MG63 (cell line): Measurements from ENCODE around the gene RAB44. TPM values are rescaled to one million over a fixed set of nuclear protein-coding genes. Genes with fewer than 3 reads are reported as not detected.
A peak's percentile ranks its signal among the peaks of the same experiment; 100 is the strongest.
"Not testable (repeated sequence)": the region's sequence is repeated elsewhere in the genome, so short reads cannot be mapped to it uniquely, and the experiment has no call there.

Source experiments
- DNase-seq: peaks from one replicate; pipeline ENCODE4 v3.0.0-alpha.2; 2020
- H3K27me3 ChIP-seq: fragments of 250-450 bp; sonication (Bioruptor Pico); 2 replicates; pipeline ENCODE4 v1.5.1; 2020; ENCODE audit warnings: mild to moderate bottlenecking, moderate library complexity
- H3K36me3 ChIP-seq: fragments of 250-450 bp; sonication (Bioruptor Pico); 2 replicates; pipeline ENCODE4 v1.5.1; 2020; ENCODE audit warnings: mild to moderate bottlenecking, moderate library complexity
- H3K4me3 ChIP-seq: fragments of 250-450 bp; sonication (Bioruptor Pico); 2 replicates; pipeline ENCODE4 v1.5.1; 2020; ENCODE audit warnings: mild to moderate bottlenecking, moderate library complexity
- H3K9me3 ChIP-seq: fragments of 250-450 bp; sonication (Bioruptor Pico); 2 replicates; pipeline ENCODE4 v1.5.1; 2020; ENCODE audit warnings: mild to moderate bottlenecking, moderate library complexity
- total RNA-seq: library from RNA; depleted of rRNA; stranded (reverse); fragments of >200 nt; shearing (Covaris generic); gene quantifications from 2 replicates; pipeline ENCODE4 v1.2.3, GENCODE V29; 2014; ENCODE audit warnings: low replicate concordance

RAB44 gene
- total RNA-seq, 1 experiment from 2014 or later: not detected

- DNase-seq: no peak
- Histone ChIP-seq H3K27me3 (no peaks in the 10 kb centered on the region), H3K9me3 (no peaks in the 10 kb centered on the region), H3K4me3 (no peak overlapping the region), H3K36me3 (no peaks in the 10 kb centered on the region)
These were observed 19.7 kb downstream of the RAB44 start for GRCh38 chr6:36717231-36717825.

DNA sequence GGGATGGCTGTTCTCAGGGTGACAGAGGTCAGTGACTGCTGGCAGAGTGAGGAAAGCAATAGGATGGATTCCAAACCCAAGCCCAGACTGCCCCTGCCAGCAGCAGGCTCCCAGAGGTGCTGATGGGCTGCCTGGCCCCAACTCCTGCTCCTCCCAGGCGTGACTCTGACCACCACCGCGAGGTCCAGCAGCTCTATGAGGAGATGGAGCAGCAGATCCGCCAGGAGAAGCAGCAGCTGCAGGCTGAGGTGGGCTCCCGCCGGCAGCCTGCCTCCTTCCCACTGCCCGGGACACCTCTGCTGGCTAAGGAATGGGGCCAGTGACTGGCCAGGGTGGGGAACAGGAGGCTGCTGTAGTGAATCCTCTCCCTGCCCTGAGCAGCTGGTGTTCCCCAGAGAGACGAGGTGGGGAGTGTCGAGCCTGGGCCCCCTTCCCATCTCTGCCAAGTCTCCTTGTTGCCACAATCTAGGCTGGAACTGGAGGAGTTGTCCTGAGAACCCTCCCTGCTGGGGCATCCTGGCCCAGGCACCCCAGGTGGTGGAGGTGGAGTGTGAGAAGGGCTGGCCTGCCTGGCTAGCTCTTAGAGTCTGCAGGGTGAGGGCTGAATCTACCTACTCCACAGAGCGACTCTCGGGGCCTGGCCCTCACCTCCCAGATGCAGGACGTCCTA is 20.4 kb downstream of the RAB44 start:
- no peaks in the 10 kb centered on the region for H3K36me3 ChIP-seq
- H3K4me3 ChIP-seq: no peak overlapping the region
- DNase-seq: no peak

DNA sequence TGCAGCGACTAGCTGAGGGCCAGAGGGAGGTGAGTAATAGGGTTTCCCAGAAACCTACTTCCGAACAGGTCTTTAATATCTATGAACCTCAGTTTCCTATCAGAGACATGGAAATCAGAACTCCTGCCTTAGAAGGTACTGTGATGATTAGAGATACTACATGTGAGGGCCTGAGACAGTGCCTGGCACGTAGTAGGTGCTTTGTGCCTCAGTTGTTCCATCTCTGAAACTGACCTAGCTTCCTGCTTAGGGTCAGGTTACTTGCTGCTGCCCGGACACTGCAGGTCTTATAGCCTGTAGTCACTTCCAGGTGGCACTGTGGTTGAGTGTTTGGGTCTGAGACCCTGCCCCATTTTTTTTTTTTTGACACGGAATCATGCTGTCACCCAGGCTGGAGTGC is 20.9 kb downstream of the RAB44 start:
- H3K27me3 ChIP-seq: no peaks in the 10 kb centered on the region
- H3K4me3 ChIP-seq: no peak overlapping the region
- no peaks in the 10 kb centered on the region for H3K36me3 ChIP-seq
- no peaks in the 10 kb centered on the region for H3K9me3 ChIP-seq
- DNase-seq: no peak

More for the DNA sequence above, 20.4 kb downstream of the RAB44 start:
- Histone ChIP-seq H3K9me3 (no peaks in the 10 kb centered on the region), H3K27me3 (no peaks in the 10 kb centered on the region)

DNA sequence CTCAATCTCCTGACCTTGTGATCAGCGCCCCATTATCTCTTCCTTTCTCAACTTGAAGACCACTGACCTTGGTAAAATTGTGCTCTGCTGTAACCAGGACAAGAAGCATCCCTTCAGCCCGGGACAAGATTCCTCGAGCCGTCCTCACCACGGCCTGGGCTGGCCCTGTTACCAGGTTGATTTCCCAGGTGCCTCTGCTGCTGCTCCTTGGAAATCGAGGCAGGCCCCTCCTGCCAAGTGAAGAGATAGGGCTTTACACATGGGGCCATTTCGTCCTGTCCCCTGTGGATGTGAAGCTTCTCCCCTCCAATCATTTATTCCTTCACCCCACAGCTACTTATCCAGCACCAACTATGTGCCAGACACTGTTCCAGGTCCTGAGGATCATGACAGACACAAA is 21.5 kb downstream of the RAB44 start:
- H3K9me3 ChIP-seq: no peaks in the 10 kb centered on the region
- H3K36me3 ChIP-seq: no peaks in the 10 kb centered on the region
- H3K27me3 ChIP-seq: no peaks in the 10 kb centered on the region
- no peak overlapping the region for H3K4me3 ChIP-seq
- no peak for DNase-seq

GRCh38 chr6:36720251-36721141 is 22.9 kb downstream of the RAB44 start:
- H3K9me3 ChIP-seq: no peaks in the 10 kb centered on the region
- DNase-seq: no peak
- H3K36me3 ChIP-seq: no peaks in the 10 kb centered on the region
- no peaks in the 10 kb centered on the region for H3K27me3 ChIP-seq
- no peak overlapping the region for H3K4me3 ChIP-seq

DNA sequence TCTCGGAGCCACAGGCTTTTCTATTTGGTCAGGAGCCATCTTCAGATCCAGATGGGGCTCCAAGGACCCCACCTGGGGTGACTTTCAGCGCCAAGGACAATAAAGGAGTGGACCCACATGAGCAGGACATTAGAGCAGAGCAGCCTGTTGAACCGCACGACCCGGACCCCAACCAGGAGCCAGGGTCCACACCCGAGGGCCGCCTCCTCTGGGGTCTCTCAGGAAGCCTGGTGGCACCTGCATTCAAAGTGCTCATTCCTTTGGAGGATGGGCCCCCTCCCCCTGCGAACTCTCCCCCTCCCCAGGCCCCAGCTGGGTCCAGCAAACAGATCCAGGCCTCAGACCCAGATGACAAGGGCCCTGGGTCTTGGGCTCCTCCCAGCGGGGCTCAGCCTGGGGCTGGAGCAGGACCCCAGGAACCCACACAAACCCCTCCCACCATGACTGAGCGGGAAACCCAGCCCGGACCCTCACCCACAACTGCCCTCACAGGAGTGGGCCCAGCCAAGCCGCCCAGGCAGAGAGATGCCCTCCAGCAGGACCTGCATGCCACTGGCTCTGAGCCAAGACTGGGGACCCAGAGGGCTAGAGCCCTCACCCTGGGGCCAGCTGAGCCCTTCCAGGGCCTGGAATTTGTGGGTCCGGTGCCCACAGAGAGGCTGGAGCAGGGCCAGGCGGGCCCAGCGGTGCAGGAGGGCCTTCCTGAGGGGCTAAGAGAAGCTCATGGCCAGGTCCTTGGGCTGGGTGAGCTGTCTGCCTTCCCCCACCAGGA is 23.9 kb downstream of the RAB44 start:
- no peaks in the 10 kb centered on the region for H3K9me3 ChIP-seq
- no peak overlapping the region for H3K4me3 ChIP-seq
- H3K27me3 ChIP-seq: no peaks in the 10 kb centered on the region
- no peak for DNase-seq
- no peaks in the 10 kb centered on the region for H3K36me3 ChIP-seq

DNA sequence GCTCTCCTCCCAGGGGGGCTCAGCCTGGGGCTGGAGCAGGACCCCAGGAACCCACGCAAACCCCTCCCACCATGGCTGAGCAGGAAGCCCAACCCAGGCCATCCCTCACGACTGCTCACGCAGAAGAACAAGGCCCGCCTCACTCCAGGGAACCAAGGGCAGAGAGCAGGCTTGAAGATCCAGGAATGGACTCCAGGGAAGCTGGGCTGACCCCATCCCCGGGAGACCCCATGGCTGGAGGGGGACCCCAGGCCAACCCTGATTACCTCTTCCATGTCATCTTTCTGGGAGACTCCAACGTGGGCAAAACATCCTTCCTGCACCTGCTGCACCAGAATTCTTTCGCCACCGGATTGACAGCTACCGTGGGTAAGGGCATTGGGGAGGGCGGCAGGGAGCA is 24.7 kb downstream of the RAB44 start:
- DNase-seq: no peak
- Histone ChIP-seq H3K9me3 (no peaks in the 10 kb centered on the region), H3K27me3 (no peaks in the 10 kb centered on the region), H3K36me3 (no peaks in the 10 kb centered on the region), H3K4me3 (no peak overlapping the region)

DNA sequence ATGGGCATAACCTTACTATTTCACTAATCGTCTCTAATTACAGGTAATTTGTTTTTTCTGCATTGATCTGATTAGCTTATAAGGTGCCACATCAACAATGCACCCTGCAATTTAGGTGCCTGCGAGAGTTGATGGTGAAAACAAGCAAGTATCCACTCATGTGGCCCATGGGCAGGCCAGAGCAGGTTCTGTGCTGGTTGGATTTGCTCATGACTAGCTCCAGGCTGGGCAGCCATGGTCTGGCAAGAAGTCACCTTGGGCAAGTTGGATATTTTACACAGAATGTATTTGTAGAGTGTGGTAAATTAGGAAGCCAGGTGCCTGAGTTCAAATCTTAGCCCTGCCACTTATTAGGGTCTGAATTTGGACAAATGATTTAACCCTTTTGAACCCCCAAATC is 25.3 kb downstream of the RAB44 start:
- Histone ChIP-seq H3K4me3 (no peak overlapping the region), H3K36me3 (no peaks in the 10 kb centered on the region), H3K27me3 (no peaks in the 10 kb centered on the region), H3K9me3 (no peaks in the 10 kb centered on the region)
- DNase-seq: no peak

DNA sequence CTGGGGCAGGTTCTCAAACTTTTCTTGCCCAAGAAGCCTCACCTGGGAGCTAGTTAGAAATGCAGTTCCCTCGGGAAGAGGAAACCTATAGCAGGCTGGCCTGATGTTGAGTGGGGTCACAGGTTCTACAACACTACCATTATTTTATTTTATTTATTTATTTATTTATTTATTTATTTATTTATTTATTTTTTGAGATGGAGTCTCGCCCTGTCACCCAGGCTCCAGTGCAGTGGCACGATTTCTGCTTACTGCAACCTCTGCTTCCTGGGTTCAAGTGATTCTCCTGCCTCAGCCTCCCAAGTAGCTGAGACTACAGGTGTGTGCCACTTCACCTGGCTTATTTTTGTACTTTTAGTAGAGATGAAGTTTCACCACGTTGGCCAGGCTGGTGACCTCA is 26.4 kb downstream of the RAB44 start:
- not testable (repeated sequence) for DNase-seq, H3K4me3 ChIP-seq, H3K27me3 ChIP-seq, H3K36me3 ChIP-seq, H3K9me3 ChIP-seq

- peak; percentile 53 for DNase-seq
- no peak overlapping the region for H3K4me3 ChIP-seq
- H3K27me3 ChIP-seq: no peaks in the 10 kb centered on the region
- no peaks in the 10 kb centered on the region for H3K36me3 ChIP-seq
- no peaks in the 10 kb centered on the region for H3K9me3 ChIP-seq
These were observed 27.1 kb downstream of the RAB44 start for GRCh38 chr6:36724514-36725390.

DNA sequence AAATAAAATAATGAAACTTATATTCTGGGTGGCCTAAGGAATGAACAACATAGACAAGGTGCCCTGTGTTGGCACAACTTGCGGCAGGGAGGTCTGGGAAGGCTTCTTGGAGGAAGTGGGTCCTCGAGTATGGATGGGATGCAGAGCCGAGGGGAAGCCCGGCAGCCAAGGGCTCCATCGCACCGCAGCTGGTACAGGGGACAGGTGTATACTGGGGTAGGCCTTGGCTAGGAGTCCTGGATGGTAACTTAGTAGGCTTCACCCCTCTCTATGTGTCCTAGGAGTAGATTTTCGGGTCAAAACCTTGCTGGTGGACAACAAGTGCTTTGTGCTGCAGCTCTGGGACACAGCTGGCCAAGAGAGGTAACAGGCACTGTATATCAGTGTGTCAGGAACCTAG is 28.0 kb downstream of the RAB44 start:
- no peaks in the 10 kb centered on the region for H3K36me3 ChIP-seq
- H3K9me3 ChIP-seq: no peaks in the 10 kb centered on the region
- no peak for DNase-seq
- no peak overlapping the region for H3K4me3 ChIP-seq
- H3K27me3 ChIP-seq: no peaks in the 10 kb centered on the region

DNA sequence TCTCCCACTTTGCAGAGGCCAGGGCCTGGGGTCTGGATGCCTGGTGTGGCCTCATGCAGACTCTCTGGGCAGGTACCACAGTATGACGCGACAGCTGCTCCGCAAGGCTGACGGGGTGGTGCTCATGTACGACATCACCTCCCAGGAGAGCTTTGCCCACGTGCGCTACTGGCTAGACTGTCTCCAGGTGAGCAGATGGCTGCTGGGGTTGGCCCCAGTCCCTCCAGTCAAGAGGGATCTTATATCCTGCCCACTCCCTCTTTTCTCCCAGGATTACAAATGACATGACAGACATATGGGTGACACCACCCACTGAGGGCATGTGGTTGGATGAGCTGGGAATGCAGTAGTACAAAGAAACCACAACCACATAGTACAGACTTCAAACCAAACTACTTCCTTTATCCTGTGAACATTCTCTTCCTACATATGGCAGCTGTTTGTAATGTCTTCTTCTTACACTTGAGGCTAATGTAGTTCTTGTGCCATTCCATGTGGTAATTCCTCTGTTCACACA is 29.9 kb downstream of the RAB44 start:
- no peak for DNase-seq
- Histone ChIP-seq H3K4me3 (no peak overlapping the region), H3K27me3 (no peaks in the 10 kb centered on the region), H3K36me3 (no peaks in the 10 kb centered on the region), H3K9me3 (no peaks in the 10 kb centered on the region)

GRCh38 chr6:36728289-36729160 is 30.9 kb downstream of the RAB44 start:
- no peaks in the 10 kb centered on the region for H3K9me3 ChIP-seq
- H3K36me3 ChIP-seq: no peaks in the 10 kb centered on the region
- no peak for DNase-seq
- no peaks in the 10 kb centered on the region for H3K27me3 ChIP-seq
- no peak overlapping the region for H3K4me3 ChIP-seq

DNA sequence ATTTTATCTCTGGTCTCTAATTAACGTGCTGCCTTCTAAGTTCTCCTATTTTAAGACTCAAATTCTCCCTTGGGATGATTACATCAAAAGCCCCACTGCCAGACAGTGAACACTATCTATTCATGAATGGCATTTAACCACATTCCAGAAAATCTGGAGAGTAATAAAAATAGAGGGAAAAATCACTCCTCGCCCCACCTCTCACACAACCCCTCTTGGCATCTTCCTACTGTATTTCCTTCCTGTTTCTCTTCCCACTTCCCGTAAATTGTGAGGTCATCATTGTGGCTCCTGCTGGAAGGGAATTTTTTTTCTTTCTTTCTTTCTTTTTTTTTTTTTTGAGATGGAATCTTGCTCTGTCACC is 31.5 kb downstream of the RAB44 start:
- H3K4me3 ChIP-seq: no peak overlapping the region
- DNase-seq: no peak
- no peaks in the 10 kb centered on the region for H3K27me3 ChIP-seq
- no peaks in the 10 kb centered on the region for H3K9me3 ChIP-seq
- H3K36me3 ChIP-seq: no peaks in the 10 kb centered on the region
